H7 (cell line): ENCODE results near the gene GPATCH11. TPM values are rescaled to one million over a fixed set of nuclear protein-coding genes. Genes with fewer than 3 reads are reported as not detected.

Source experiments
- DNase-seq: peaks from one replicate; pipeline ENCODE4 v3.0.0; 2012
- H3K27me3 ChIP-seq: 2 replicates; pipeline ENCODE4 v1.6.0; 2011; ENCODE audit warnings: mild to moderate bottlenecking, low read length; ENCODE audit not compliant: control insufficient read depth, insufficient read depth
- H3K36me3 ChIP-seq: replicated peaks from 2 replicates; pipeline ENCODE4 v1.5.1; 2011; ENCODE audit warnings: low read length; ENCODE audit not compliant: control insufficient read depth, insufficient read depth
- H3K4me3 ChIP-seq: 2 replicates; pipeline ENCODE4 v1.5.1; 2011; ENCODE audit warnings: low read depth, mild to moderate bottlenecking, control low read depth, low read length, moderate library complexity; ENCODE audit not compliant: insufficient read depth
- total RNA-seq: library from RNA; depleted of rRNA; stranded (reverse); fragments of >200 nt; shearing (Covaris generic); gene quantifications from 2 replicates; pipeline ENCODE4 v1.2.3, GENCODE V29; 2014; rRNA removed

GPATCH11 gene
- total RNA-seq, result 4.8 and 5.1 TPM in 2 replicates

- DNase-seq, result peak; percentile 92
- H3K27me3 ChIP-seq, result no peaks in the 10 kb centered on the region
- peak within 1 kb of the TSS; percentile 72 for H3K4me3 ChIP-seq
- H3K36me3 ChIP-seq, result no peaks in the 10 kb centered on the region
Observed at GRCh38 chr2:37083873-37084794, at the start of gene GPATCH11, which contains the start of gene HEATR5B. Gene GPATCH11 (plus strand): TSS chr2:37084518. CDS start chr2:37088382, 3,864 bp downstream. Gene HEATR5B (minus strand): TSS chr2:37084372. CDS start chr2:37083414, 958 bp downstream.

DNA sequence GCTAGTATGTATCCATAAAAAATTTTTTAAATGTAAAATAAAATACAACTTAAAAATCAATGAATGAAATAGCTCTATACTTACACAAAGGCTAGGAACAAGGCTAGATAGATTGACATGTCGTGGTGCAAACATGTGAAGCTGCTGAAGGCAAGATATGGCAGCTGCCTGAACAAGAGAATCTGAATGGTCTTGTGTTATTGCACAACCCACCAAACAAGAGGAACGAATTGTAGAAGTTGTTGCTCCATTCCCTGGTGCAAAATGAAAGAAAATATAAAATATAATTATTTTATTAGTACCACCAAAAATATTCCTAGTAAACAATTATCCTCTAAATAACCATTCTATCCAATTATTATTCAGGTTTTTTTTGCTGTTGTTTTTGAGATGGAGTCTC is 46.5 kb upstream of the GPATCH11 start:
- H3K27me3 ChIP-seq, result no peaks in the 10 kb centered on the region
- no peak for DNase-seq
- H3K36me3 ChIP-seq, result no peaks in the 10 kb centered on the region; the same call in 1 of the 2 replicates
- no peak overlapping the region for H3K4me3 ChIP-seq

DNA sequence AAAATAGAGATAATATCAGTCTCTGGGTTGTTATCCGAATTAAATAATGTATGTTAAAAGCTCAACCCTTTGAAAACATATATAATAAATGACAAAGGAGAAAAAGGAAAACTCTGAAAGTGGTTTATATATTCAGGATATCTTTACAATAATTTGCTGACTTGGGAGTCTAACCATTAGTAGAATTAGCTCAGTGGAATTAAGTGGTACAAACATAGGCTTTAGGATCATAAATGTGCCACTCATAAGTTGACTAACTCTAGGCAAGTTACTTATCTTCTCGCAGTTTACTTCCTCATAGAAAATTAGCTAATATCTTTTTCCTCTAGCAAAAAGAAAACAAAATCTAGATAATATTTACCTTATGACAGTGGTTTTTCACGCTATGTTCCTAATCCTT is 44.7 kb upstream of the GPATCH11 start:
- no peaks in the 10 kb centered on the region for H3K27me3 ChIP-seq

GRCh38 chr2:37052600-37053332 is 31.6 kb upstream of the GPATCH11 start:
- DNase-seq, result no peak
- H3K36me3 ChIP-seq, result no peaks in the 10 kb centered on the region; the same call in 1 of the 2 replicates

More for the DNA sequence above, 44.7 kb upstream of the GPATCH11 start:
- Histone ChIP-seq H3K36me3 (no peaks in the 10 kb centered on the region; the same call in 1 of the 2 replicates), H3K4me3 (no peak overlapping the region)
- no peak for DNase-seq

GRCh38 chr2:37059841-37060240 is 24.5 kb upstream of the GPATCH11 start:
- DNase-seq, result no peak
- Histone ChIP-seq H3K27me3 (no peaks in the 10 kb centered on the region), H3K4me3 (no peak overlapping the region), H3K36me3 (peaks cover 1% of the 10 kb centered on the region)

More at GRCh38 chr2:37052600-37053332, 31.6 kb upstream of the GPATCH11 start:
- Histone ChIP-seq H3K4me3 (no peak overlapping the region), H3K27me3 (no peaks in the 10 kb centered on the region)

DNA sequence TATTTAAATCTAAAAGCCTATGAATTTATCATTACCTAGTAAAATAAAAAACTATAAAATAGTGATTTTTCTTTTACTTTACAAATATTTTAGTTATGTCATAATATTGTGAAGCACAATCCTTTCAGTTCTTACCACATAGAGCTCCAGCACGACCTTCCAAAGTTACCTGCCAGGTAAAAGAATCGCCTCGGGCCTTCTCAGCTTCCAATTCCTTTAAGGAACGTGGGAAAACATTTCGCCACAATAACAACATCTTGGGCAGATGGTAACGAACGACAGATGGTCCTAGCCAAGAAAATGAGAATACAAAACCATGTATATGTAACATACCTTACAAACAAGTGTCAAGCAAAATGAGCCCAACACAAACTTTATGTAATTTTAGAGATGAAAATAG is 23.9 kb upstream of the GPATCH11 start:
- no peaks in the 10 kb centered on the region for H3K27me3 ChIP-seq
- peaks cover 1% of the 10 kb centered on the region for H3K36me3 ChIP-seq
- DNase-seq, result no peak
- H3K4me3 ChIP-seq, result no peak overlapping the region

DNA sequence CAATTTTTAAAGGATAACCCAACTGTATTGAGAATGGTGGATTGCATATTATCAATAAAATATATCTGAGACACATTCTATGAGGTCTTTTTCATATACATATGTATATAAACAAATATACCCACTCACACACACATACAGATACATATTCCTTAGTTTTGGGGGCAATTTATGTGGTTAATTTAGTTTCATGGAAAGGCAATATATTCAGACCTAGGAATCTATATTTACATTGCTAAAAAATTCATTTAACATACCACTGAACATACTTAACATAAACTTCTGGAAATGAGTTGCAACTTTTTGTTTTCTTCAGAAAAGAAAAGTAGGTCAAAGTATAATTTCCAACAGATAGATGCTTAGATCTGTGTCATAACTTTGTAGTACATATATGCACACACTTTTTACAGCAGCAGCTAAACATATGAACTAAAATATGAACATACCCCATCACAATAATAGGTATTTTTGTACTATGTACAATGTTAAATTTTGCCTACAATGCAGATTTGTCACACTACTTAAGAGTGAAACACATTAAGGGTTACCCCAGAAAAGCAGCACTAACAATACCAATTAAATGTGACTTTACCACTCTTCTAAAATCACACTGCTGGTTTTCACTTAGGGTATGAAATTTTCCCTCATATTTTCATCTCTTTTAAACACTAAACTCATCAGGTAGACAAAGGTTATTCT is 23.2 kb upstream of the GPATCH11 start:
- DNase-seq, result no peak
- no peak overlapping the region for H3K4me3 ChIP-seq

DNA sequence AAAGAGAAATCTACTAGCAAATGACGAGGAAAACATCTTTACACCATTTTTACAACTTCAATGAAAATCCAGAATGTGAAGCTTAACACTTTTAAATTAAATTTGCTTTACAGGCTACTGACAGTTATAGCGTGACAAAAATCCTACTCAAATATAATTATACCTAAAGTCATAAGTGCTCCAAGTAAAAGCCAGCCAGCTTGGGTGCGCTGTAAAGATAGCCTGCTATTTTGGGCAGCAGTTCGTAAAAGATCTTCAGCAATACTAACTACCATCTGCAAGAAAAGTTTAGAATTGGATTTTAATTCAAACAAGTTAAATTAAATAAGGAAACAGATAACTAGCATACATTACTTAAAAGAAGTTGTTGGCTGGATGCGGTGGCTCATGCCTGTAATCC is 22.5 kb upstream of the GPATCH11 start:
- H3K27me3 ChIP-seq, result no peaks in the 10 kb centered on the region
- peaks cover 1% of the 10 kb centered on the region for H3K36me3 ChIP-seq
- no peak for DNase-seq
- H3K4me3 ChIP-seq, result no peak overlapping the region

More for the DNA sequence above, 23.2 kb upstream of the GPATCH11 start:
- peaks cover 1% of the 10 kb centered on the region for H3K36me3 ChIP-seq
- H3K27me3 ChIP-seq, result no peaks in the 10 kb centered on the region

GRCh38 chr2:37068686-37069085 is 15.6 kb upstream of the GPATCH11 start:
- peaks cover 1% of the 10 kb centered on the region for H3K36me3 ChIP-seq
- H3K27me3 ChIP-seq, result no peaks in the 10 kb centered on the region
- no peak for DNase-seq
- H3K4me3 ChIP-seq, result no peak overlapping the region

DNA sequence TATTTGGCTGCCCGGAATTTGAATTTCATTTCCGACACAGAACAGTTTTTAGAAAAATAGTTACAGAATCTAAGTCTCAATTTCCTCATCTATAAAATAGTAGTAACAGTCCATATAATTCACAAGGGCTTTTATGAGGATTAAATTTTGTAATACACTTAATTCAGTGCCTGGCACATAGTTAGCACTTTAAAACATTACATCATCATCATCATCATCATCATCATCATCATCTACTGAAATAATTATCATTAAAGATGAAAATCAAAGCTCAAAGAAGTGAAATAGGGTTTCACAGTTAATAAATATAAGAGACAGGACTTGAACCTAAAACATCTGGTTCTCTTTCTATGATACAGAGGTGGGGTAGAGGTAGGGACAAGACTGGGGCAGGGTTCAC is 13.4 kb upstream of the GPATCH11 start:
- no peak overlapping the region for H3K4me3 ChIP-seq
- DNase-seq, result no peak
- no peaks in the 10 kb centered on the region for H3K27me3 ChIP-seq
- H3K36me3 ChIP-seq, result no peaks in the 10 kb centered on the region; the same call in 1 of the 2 replicates

DNA sequence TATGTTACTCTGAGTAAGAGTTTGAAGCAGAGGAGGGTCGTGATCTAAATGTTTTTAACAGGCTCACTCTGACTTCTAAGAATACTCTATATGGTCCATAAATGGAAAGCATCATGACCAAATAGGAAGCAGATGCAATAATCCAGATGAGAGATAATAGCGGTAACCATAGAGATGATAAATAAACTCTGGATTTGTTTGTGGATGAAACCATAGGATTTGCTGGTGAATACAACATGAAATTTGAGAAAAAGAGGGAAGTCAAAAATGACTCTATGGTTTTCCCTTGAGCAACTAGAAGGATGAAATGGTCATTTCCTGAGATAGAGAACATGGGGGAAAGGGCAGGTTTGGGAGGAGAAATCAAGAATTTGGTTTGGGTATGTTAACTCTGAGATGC is 4.1 kb upstream of the GPATCH11 start:
- H3K27me3 ChIP-seq, result no peaks in the 10 kb centered on the region
- DNase-seq, result no peak
- H3K4me3 ChIP-seq, result no peak overlapping the region
- no peaks in the 10 kb centered on the region; the same call in 1 of the 2 replicates for H3K36me3 ChIP-seq

DNA sequence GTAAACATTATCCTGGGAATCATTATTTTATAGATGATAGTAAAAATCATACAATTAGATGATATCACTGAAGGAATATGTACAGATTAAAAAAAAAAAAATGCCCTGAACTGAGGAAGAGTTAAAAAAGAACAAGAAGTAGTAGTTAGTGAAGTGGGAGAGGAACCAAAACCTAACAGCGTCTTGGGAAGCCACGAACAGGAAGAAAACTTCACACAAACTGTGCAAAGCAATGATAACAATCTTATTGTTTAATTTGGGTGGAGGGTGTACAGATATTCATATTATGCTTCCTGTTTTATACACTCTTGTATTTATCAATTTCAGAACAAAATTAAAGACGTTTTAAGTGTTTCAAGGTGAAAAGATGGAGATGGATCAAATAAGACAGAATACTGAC is 3.6 kb upstream of the GPATCH11 start:
- Histone ChIP-seq H3K36me3 (no peaks in the 10 kb centered on the region; the same call in 1 of the 2 replicates), H3K4me3 (no peak overlapping the region), H3K27me3 (no peaks in the 10 kb centered on the region)
- no peak for DNase-seq

DNA sequence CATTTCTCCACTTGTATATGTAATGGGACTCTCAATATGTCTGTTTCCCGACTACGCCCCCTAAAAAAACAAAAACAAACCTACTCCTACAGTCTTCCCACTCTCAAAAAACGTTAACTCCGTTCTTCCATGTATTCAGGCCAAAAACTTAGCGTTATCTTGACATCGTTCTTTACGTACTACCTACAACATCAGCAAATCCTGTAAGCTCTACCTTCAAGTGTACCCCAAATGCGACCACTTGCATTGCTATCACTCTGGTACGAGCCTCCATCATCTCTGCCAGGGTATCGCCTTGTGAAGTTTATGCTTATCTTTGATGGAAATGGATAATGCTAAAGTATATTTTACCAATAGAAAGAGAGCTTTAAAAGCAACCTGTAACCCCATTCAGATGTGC is 479 bp downstream of the GPATCH11 start:
- H3K36me3 ChIP-seq, result no peaks in the 10 kb centered on the region
- no peaks in the 10 kb centered on the region for H3K27me3 ChIP-seq
- H3K4me3 ChIP-seq, result peak overlapping the region; percentile 72
- no peak for DNase-seq

- Histone ChIP-seq H3K27me3 (no peaks in the 10 kb centered on the region), H3K36me3 (no peaks in the 10 kb centered on the region), H3K4me3 (no peak overlapping the region)
- DNase-seq, result no peak
Observed at GRCh38 chr2:37085731-37086147, 1.4 kb downstream of the GPATCH11 start.
